ENCODE results near the gene ACTMAP. TPM values are rescaled to one million over a fixed set of nuclear protein-coding genes. Genes with fewer than 3 reads are reported as not detected.

ACTMAP gene
- total and polyA plus RNA-seq, 2 of the 13 experiments (the other 11 are each of a cell fraction or from before 2014, with no cell fraction given) = 2.2 to 7.9 TPM

- no peak for TF ChIP-seq ZFYVE20 (CRISPR knock-in tag; IDR thresholded peaks at IDR 0.05; ENCODE audit: borderline replicate concordance, low read depth)
- TF ChIP-seq RBM22 (optimal IDR thresholded peaks at IDR 0.05; ENCODE audit: low read length) = no peak
- no peak for TF ChIP-seq ZNF83 (CRISPR knock-in tag; IDR thresholded peaks at IDR 0.05; ENCODE audit: borderline replicate concordance)
- no peak for TF ChIP-seq POGZ (CRISPR knock-in tag; IDR thresholded peaks at IDR 0.05)
- TF ChIP-seq TP53 (CRISPR knock-in tag; conservative IDR thresholded peaks at IDR 0.05) = no peak
- TF ChIP-seq ATF2 (CRISPR knock-in tag; IDR thresholded peaks at IDR 0.05) = no peak
- TF ChIP-seq ZNF552 (CRISPR knock-in tag; IDR thresholded peaks at IDR 0.05; ENCODE audit: borderline replicate concordance) = no peak
- no peak for TF ChIP-seq ZNF333 (CRISPR knock-in tag; IDR thresholded peaks at IDR 0.05; ENCODE audit: borderline replicate concordance)
- TF ChIP-seq ARNT (IDR thresholded peaks at IDR 0.05) = no peak
- peak; percentile 37; the same call in 1 of the 2 replicates for TF ChIP-seq NCOR1 (IDR thresholded peaks at IDR 0.05; ENCODE audit: borderline replicate concordance, low read length)
- TF ChIP-seq DMTF1 (CRISPR knock-in tag; IDR thresholded peaks at IDR 0.05) = no peak
- no peak; the same call in 1 of the 2 replicates for TF ChIP-seq RNF219 (CRISPR knock-in tag; IDR thresholded peaks at IDR 0.05)
- TF ChIP-seq ZBTB21 (CRISPR knock-in tag; IDR thresholded peaks at IDR 0.05) = no peak
- 0 out of 2 replicates have a peak, but pooled peaks have one; percentile 19 for TF ChIP-seq ZNF510 (CRISPR knock-in tag; IDR thresholded peaks at IDR 0.05; ENCODE audit: low read depth)
- no peak for TF ChIP-seq ZSCAN9 (CRISPR knock-in tag; IDR thresholded peaks at IDR 0.05; ENCODE audit: borderline replicate concordance)
- TF ChIP-seq FOXP1 (IDR thresholded peaks at IDR 0.05) = no peak
- TF ChIP-seq FOXP1 (CRISPR knock-in tag; IDR thresholded peaks at IDR 0.05) = no peak
- TF ChIP-seq ZKSCAN1 (IDR thresholded peaks at IDR 0.05; ENCODE audit: low read length) = no peak
- TF ChIP-seq PAX8 (CRISPR knock-in tag; IDR thresholded peaks at IDR 0.05; ENCODE audit: borderline replicate concordance) = no peak
- TF ChIP-seq ATF7 (IDR thresholded peaks at IDR 0.05) = no peak
- TF ChIP-seq ATF7 (CRISPR knock-in tag; IDR thresholded peaks at IDR 0.05) = no peak
- no peak for TF ChIP-seq ZNF614 (CRISPR knock-in tag; IDR thresholded peaks at IDR 0.05; ENCODE audit: borderline replicate concordance)
These were observed 48.6 kb upstream of the ACTMAP start, which contains the start of gene EGLN2 (continued) for GRCh38 chr19:40798683-40799557.
